ENCODE measurements around the gene SCO2. TPM values are rescaled to one million over a fixed set of nuclear protein-coding genes. Genes with fewer than 3 reads are reported as not detected.

Gene SCO2
- total RNA-seq, 1 experiment from 2014 or later, result 7.7 TPM

DNA sequence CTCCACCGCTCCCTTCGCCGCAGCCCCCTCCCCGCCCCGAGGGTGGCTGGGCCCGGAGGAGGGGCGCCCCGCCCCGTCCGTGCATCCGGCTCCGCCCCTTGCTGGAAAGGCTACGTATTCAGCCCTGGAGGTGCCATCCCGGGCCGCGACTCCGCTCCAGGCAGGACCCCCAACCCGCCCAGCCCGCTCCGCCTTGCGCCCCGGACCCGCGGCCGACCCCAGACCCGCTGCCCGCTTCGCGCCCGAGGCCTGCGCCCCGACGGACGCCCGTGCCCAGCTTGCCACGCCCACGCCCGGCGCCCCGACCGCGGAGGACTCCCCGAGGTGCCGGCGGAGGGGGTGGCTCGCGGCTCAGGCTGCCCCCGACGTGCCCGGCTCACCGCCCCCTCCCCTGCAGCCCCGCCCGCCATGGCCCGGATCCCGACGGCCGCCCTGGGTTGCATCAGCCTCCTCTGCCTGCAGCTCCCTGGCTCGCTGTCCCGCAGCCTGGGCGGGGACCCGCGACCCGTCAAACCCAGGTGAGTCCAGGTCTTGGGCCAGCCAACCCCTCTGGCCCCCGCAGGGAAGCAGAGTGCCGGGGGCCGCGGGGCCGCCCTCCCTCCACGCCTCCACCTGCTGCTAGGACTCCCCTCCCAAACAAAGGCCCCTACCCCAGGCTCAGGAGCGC lies 43.8 kb downstream of the SCO2 start, which contains the start of gene ADM2:
Gene ADM2, plus strand, starts transcription at position 104 of the 667 bp plus-strand sequence. Its CDS starts 305 bp downstream, at position 409.
- DNase-seq (ENCODE audit: low read depth), result no peak

DNA sequence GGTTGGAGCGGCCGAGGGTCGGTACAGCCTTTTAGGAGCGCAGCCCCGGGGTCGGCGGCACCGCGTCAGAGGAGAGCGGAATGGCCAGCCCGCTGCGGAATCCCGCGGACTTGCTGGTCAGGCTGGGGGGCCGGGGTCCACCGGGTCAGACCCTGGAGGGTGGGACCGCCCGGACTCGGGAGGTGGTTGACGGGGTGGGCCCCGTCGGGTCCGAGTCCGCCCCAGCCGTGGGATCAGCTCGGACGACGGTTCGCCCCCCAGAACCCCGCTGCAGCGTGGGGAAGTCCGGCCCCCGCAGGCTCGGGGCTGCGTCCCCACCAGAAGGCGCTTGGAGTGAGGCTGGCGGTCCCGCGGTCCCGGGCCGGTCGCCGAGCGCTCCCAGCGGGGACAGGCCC lies 44.4 kb downstream of the SCO2 start:
- DNase-seq (ENCODE audit: low read depth), result no peak

DNA sequence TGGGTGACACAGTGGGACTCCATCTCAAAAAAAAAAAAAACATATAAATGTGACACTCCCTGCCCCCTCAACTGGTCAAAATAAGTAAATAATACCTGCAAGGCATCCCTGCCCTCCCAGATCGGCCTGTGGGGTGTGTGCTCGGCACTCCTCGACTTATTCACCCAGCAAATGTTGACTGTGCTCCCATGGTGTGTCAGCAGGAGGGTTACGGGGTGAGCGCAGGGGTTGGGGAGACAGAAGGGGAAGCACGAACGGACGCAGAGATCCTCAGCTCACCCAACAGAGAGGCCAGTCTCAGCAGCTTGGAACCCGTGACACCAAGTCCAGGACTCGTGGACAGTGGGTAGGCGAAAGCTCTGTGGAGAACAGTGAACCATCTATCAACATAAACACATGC lies 45.7 kb downstream of the SCO2 start:
- DNase-seq (ENCODE audit: low read depth), result no peak

DNA sequence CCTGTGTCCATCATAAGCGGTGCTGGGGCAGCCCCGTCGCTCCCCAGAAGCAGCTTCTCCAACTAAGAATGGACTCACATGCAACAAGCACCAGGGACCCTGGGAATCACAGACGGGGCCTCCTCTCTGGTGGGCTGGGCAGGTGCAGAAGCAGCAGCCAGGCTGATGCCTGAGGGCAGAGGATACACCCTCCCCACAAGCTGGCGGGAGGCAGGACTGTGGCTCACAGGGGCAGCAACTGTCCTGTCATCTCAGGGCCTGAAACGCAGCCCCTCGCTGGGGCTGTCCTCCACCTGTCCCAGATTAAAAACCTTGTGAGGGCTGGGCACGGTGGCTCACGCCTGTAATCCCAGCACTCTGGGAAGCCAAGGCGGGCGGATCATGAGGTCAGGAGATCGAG lies 47.5 kb downstream of the SCO2 start:
- DNase-seq (ENCODE audit: low read depth), result no peak

DNA sequence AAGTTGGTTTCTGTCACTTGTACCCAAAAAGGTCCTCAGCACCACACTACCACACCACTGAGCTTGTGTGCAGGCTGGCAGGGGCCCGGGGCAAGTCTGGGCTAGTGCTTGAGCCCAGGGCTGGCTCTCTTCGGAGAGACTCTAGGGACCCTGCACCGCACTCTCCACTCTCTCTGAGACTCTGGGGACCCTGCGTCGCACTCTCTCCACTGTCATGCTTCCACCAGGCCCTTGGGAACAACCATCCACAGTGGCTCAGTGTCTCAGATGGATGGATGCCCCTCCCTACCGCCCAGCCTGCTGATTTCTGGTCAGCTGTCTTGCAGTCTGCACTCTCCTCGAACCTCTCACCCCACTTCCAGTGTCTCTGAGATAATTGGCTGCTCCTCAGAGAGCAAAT lies 48.5 kb downstream of the SCO2 start:
- no peak for DNase-seq (ENCODE audit: low read depth)

DNA sequence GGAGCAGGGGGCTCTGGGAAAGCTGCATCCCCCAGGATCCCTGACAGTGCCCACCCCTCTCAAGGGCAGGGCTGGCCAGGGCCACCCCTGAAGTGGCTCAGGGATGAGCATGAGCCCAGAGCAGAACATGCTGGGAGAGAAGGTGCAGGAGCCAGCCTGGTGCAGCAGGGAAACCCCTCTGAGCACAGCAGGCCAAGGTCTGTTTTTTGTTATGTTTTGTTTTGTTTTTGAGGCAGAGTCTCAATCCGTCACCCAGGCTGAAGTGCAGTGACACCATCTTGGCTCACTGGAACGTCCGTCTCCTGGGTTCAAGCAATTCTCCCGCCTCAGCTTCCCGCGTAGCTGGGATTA lies 49.8 kb downstream of the SCO2 start:
- no peak for DNase-seq (ENCODE audit: low read depth)

DNA sequence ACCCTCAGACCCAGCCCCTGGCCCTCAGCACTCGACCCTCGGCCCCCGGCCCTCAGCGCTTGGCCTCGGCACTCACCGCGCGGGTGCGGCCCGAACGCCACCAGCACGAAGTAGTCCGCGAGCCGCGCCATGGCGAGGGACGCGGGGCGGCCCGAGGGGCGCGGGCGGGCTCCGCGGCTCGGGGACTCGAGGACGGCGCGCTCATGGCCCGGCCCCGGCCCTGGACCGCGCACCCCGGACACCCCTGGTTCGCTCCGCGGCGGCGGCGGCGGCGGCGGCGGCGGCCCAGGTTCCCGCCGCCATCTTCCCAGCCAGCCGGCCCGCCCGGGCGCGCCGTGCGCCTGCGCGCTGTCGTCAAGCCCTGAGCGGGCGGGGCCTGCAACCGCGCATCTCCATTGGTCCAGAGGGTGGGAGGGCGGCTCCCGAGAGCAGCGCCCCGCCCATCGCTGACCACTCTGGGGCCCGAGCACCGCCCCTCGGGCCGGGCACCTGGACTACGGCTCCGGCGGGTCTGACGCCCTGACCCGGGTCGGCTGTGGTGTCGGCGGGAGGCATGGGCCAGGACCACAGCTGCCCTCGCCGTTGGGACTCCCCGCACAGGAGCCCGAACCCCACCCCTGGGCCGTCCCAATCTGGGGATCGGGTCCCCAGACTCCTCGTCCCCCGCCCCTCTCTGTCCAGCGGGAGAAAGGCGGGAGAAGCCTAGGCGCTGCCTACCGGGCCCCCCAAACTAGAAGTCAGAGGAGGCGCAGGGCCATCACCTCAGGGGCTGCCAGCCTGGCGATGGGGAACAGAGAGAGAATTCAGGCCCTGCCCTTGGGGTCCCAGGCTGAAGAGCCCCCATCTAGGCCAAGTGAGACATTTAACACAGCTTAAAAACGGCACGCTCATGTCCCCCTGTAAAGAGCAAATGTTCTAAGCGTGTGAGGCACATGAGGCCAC lies 50.4 kb downstream of the SCO2 start, which contains the start of gene SBF1:
Gene SBF1, minus strand, starts transcription at position 326 of the 942 bp plus-strand sequence. Its CDS starts 195 bp downstream, at position 131.
- DNase-seq (ENCODE audit: low read depth), result peak; percentile 83

DNA sequence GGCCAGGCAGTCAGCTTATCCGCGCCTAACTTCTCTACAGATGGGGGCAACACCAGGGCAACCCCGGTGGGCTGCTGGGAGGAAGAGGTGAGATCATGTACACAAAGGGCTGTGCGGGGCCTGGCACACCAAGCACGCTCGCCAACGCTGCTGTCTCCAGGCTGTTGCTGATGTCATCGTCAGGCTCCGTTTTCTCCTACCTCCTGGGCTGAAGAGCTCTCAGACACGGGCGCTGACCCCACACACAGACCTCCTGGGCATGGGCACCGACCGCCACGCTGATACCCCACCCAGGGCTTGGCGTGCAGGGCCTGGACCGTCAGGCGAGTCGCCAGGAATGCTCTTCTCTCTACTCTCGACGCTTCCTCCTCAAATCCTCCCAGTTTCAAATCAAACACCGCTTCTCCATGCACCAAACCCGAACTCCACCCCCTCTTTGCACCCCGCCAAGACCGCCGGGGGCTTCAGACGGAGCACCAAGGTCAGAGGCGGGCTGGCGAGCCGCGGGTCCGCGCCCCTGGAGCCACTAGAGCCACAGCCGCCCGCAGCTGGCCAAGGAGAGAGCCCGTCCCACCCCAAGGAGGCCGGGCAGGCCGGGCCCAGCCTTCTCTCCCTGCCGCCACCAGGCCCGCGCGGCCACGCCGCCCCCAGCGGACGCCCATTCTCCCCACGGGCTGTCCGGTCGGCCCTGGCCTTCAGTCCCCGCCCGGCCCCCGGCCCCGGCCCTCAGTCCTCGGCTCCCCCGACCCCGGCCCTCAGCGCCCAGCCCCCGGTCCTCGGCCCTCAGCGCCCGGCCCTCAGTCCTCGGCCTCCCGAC lies 51.3 kb downstream of the SCO2 start:
- peak; percentile 29 for DNase-seq (ENCODE audit: low read depth)

Other genes starting within 250 kb of the SCO2 start
- 140 and 148 TPM in 2 replicates for gene PLXNB2, start 218.0 kb downstream of the SCO2 start, total RNA-seq (2014; rRNA removed)
- 2.8 and 3.5 TPM in 2 replicates for gene DENND6B, start 198.6 kb downstream of the SCO2 start, total RNA-seq (2014; rRNA removed)
- gene PPP6R2, start 182.3 kb downstream of the SCO2 start, total RNA-seq (2014; rRNA removed), result 62.8 and 64.2 TPM in 2 replicates
- 69.2 and 76.2 TPM in 2 replicates for gene SBF1, start 50.6 kb downstream of the SCO2 start, total RNA-seq (2014; rRNA removed)
- gene ADM2, start 44.1 kb downstream of the SCO2 start, total RNA-seq (2014; rRNA removed), result not detected in 2 replicates
- not detected in 2 replicates for gene MIOX, start 38.7 kb downstream of the SCO2 start, total RNA-seq (2014; rRNA removed)
- gene LMF2, start 17.9 kb downstream of the SCO2 start, total RNA-seq (2014; rRNA removed), result 87.5 and 98.3 TPM in 2 replicates
- gene NCAPH2, start 17.4 kb downstream of the SCO2 start, total RNA-seq (2014; rRNA removed), result 72.1 and 75.2 TPM in 2 replicates
- 3.6 and 4.3 TPM in 2 replicates for gene TYMP, start 4.4 kb upstream of the SCO2 start, total RNA-seq (2014; rRNA removed)
- gene KLHDC7B, start 20.3 kb upstream of the SCO2 start, total RNA-seq (2014; rRNA removed), result not detected in 2 replicates
- not detected in 2 replicates for gene SYCE3, start 37.3 kb upstream of the SCO2 start, total RNA-seq (2014; rRNA removed)
- 9.0 and 9.4 TPM in 2 replicates for gene CPT1B, start 52.8 kb upstream of the SCO2 start, total RNA-seq (2014; rRNA removed)
- 44.9 and 53.0 TPM in 2 replicates for gene CHKB, start 57.3 kb upstream of the SCO2 start, total RNA-seq (2014; rRNA removed)
- 0.13 and 0.17 TPM in 2 replicates for gene MAPK8IP2, start 75.2 kb upstream of the SCO2 start, total RNA-seq (2014; rRNA removed)
- 33.9 and 40.4 TPM in 2 replicates for gene ARSA, start 102.6 kb upstream of the SCO2 start, total RNA-seq (2014; rRNA removed)
- gene SHANK3, start 147.2 kb upstream of the SCO2 start, total RNA-seq (2014; rRNA removed), result 0.58 and 0.75 TPM in 2 replicates
- not detected in 2 replicates for gene ACR, start 212.6 kb upstream of the SCO2 start, total RNA-seq (2014; rRNA removed)

All from LHCN-M2 (cell line).